Thyroid gland (tissue), 4 donors: ENCODE results near the gene LEO1. TPM values are rescaled to one million over a fixed set of nuclear protein-coding genes. Genes with fewer than 3 reads are reported as not detected.

ENCODE experiments used
- DNase-seq, 2 donors: peaks; one replicate each; pipeline ENCODE4 v3.0.0-alpha.2; 2019
- H3K27ac ChIP-seq, 3 donors: fragments of 200-600 bp; sonication (generic); 1 replicate in 2 of 3; 2 replicates in 1 of 3; pipeline ENCODE4 v1.5.1; 2016 to 2019; ENCODE audit warnings: mild to moderate bottlenecking in 1 of 3, moderate library complexity in 1 of 3
- H3K27me3 ChIP-seq: fragments of 200-600 bp; sonication (generic); one replicate; pipeline ENCODE4 v1.5.1; 2019
- H3K36me3 ChIP-seq, 2 donors: fragments of 200-600 bp; sonication (generic); one replicate each; pipeline ENCODE4 v1.5.1; 2016 to 2019
- H3K4me1 ChIP-seq, 2 donors: fragments of 200-600 bp; sonication (generic); one replicate each; pipeline ENCODE4 v1.5.1; 2017 to 2019
- H3K4me3 ChIP-seq, 3 donors: fragments of 200-600 bp; sonication (generic); replicated peaks in 1 of 3; 1 replicate in 2 of 3; 2 replicates in 1 of 3; pipeline ENCODE4 v1.5.1; 2016; ENCODE audit warnings: mild to moderate bottlenecking in 1 of 3
- H3K9me3 ChIP-seq: fragments of 200-600 bp; sonication (generic); one replicate; pipeline ENCODE4 v1.5.1; 2017
- POLR2A ChIP-seq, 2 donors: fragments of 450-650 bp; IDR thresholded peaks; one replicate each; pipeline ENCODE4 v1.6.1; 2017; ENCODE audit warnings: antibody characterized with exemption in 2 of 2, mild to moderate bottlenecking in 2 of 2, moderate library complexity in 1 of 2
- WGBS, 2 donors: methylation state at CpG; one replicate each; pipeline ENCODE4 v1.1.5; 2017; 5-methylcytosine and 5-hydroxymethylcytosine counted together
- intact Hi-C: fragments of 100-400 bp; cut with DNase I; formaldehyde crosslinking; loops from one replicate; pipeline ENCODE4 v1.15.1; 2023
- total RNA-seq, 4 donors: library from RNA; depleted of rRNA; stranded (reverse); fragments of >200 nt; gene quantifications; one replicate each; pipeline ENCODE4 v1.2.3, GENCODE V29; 2016
- TF ChIP-seq, protein P1 (sequence below), 6 experiments: fragments of 200-600 bp in 3 of 6; fragments of 450-650 bp in 3 of 6; sonication (generic) in 3 of 6; IDR thresholded peaks; one replicate each; pipeline ENCODE4 v1.5.1; 2016 to 2019; ENCODE audit warnings: antibody characterized with exemption in 6 of 6, mild to moderate bottlenecking in 2 of 6, inconsistent platforms in 1 of 6, moderate library complexity in 1 of 6

LEO1 gene
- total RNA-seq = 10 to 100 TPM; 13.2 to 26.9 (median 19.5) TPM

DNA sequence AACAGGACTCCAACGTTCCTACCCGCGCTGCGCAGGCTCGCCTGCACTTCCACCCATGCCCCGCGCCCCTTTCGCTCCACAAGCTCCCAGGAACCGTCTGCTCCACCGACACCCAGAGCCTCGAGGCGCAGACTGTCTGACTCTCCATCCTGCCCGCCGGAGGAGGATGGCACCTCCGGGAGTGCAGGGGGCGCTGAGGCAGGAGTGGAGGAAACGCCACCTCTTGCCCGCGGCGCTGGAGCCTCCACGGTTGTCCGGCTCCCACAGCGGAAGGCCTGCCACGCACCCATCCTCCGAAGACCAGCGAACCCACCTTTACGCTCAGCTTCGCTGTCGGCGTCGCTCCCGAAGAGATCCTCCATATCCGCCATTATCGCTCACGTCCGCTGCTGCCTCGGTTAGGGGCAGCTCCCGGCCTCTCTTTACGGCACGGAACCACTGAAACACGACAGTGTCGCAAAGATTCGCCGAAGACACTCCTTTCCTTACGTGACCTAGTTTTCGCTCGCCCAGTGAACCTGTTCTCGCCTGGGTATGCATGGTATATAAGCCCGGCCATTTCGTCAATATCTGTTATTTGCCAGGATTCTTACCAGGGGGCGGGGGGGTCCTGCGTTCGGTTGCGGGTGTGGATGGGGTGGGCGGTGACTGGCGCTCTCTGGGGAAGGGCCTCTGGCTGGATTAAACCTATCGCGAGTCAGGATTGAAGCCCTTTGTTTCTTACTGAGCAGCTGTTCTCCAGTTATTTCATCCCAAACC, at the start of gene LEO1:
TSS of gene LEO1 (minus strand) at position 404 of the 759 bp plus-strand sequence. CDS start at position 371, 33 bp downstream.
- WGBS, 2 donors = 0% methylated on average over 38 to 52 of the region's 58 CpGs
- intact Hi-C loops = loop anchor here (10.0 kb wide), 1 partner anchor 63 kb away; no protein-coding TSS in a partner anchor
- TF ChIP-seq, protein P1, sequence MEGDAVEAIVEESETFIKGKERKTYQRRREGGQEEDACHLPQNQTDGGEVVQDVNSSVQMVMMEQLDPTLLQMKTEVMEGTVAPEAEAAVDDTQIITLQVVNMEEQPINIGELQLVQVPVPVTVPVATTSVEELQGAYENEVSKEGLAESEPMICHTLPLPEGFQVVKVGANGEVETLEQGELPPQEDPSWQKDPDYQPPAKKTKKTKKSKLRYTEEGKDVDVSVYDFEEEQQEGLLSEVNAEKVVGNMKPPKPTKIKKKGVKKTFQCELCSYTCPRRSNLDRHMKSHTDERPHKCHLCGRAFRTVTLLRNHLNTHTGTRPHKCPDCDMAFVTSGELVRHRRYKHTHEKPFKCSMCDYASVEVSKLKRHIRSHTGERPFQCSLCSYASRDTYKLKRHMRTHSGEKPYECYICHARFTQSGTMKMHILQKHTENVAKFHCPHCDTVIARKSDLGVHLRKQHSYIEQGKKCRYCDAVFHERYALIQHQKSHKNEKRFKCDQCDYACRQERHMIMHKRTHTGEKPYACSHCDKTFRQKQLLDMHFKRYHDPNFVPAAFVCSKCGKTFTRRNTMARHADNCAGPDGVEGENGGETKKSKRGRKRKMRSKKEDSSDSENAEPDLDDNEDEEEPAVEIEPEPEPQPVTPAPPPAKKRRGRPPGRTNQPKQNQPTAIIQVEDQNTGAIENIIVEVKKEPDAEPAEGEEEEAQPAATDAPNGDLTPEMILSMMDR (IDR thresholded peaks at IDR 0.05) = peak in 4 of 6 experiments; percentile 36 to 50 (median 42)
- TF ChIP-seq POLR2A (IDR thresholded peaks at IDR 0.05) = peak in 1 of 2 donors; percentile 58

DNA sequence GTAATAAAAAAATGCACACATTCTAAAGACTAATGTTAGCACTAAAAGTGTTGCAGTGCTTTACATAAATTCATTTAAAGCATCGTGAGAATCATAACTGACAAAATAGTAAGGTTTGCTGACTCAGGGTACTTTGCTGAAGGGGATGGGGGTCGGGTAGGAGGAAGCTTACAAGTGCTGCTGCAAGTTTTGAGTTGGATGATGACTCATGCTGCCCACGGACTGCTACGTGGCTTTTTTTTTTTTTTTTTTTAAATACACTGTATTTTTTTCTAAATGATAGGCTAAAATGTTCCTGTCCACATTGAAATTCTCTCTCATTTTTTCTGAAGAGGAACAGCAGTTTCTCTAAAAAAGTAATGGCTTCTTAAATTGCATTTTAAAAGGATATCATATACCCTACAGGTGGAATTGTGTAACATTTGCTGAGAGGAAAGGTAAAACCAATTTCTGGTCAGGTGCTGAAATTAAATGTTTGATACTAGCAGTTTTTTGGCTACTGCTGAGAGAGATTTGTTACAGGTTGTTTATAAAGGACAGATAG, 49.6 kb upstream of the LEO1 start:
- DNase-seq = peak; percentile 66 to 72
- Histone ChIP-seq H3K9me3 (no peaks in the 10 kb centered on the region), H3K27ac (peak overlapping the region; percentile 81 to 96 (median 95)), H3K4me3 (no peak overlapping the region), H3K4me1 (peaks cover 13 to 24% of the 10 kb centered on the region in 2 donors), H3K36me3 (no peaks in the 10 kb centered on the region), H3K27me3 (no peaks in the 10 kb centered on the region)
- intact Hi-C loops = no loop called here
- TF ChIP-seq, protein P1 (IDR thresholded peaks at IDR 0.05) = peak in 1 of 6 experiments; percentile 35
- TF ChIP-seq POLR2A (IDR thresholded peaks at IDR 0.05) = no peak
- 0% methylated on average over 4 of the region's 4 CpGs for WGBS, 2 donors

More for the DNA sequence above, at the start of gene LEO1:
- peak; percentile 90 to 91 for DNase-seq
- Histone ChIP-seq H3K27me3 (no peaks in the 10 kb centered on the region), H3K9me3 (no peaks in the 10 kb centered on the region), H3K27ac (peak within 1 kb of the TSS; percentile 77 to 92 (median 84)), H3K4me3 (peak within 1 kb of the TSS; percentile 59 to 68 (median 67)), H3K4me1 (peaks cover 9 to 12% of the 10 kb centered on the region in 2 donors), H3K36me3 (no peaks in the 10 kb centered on the region)

DNA sequence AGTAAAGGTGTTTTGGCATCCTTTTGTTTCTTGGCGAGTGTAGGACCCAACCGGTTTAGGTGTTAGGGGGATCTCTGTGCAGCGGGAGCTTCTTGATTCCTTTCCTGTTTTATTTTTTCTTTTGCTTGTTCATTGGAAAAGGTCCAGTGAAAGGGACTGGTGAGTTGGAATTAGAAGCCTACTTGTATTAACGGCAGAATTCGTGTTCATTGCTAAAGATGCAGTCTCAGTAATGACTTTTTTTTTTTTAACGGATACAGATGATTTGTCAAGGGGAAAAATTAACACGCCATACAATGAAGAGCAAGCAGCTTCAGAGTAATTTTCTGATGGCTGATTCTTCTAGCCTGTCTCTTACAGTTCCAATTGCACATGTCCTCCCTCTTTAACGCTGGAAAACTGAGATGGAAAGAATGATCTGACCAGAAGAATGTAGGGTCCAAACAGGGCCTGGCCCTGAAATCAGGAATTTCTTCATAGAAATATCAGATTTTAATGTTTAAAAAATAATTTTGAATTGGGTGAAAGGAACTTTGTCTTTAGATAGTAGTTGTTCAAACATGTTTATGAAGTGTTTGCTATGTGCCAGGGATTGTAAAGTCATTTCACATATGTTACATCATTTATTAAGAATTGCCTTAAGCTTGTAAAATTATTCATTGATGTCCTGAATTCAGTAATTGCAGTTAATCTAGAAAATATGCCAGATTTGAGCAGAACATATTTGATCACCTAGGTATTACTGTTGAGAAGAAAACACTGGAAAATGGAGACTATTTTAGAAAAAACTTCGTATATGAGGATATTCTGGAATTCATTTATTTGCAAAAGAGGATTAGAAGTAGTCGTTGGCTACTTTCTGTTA, 48.9 kb upstream of the LEO1 start:
- Histone ChIP-seq H3K27me3 (no peaks in the 10 kb centered on the region), H3K4me1 (peaks cover 13 to 23% of the 10 kb centered on the region in 2 donors), H3K36me3 (no peaks in the 10 kb centered on the region), H3K9me3 (no peaks in the 10 kb centered on the region), H3K4me3 (peak overlapping the region in 2 of 3 donors; percentile 32 to 68), H3K27ac (peak overlapping the region; percentile 81 to 96 (median 95))
- intact Hi-C loops = no loop called here
- DNase-seq = no peak
- no peak for TF ChIP-seq POLR2A (IDR thresholded peaks at IDR 0.05)
- WGBS, 2 donors = 2 to 4% methylated on average over 10 of the region's 10 CpGs

DNA sequence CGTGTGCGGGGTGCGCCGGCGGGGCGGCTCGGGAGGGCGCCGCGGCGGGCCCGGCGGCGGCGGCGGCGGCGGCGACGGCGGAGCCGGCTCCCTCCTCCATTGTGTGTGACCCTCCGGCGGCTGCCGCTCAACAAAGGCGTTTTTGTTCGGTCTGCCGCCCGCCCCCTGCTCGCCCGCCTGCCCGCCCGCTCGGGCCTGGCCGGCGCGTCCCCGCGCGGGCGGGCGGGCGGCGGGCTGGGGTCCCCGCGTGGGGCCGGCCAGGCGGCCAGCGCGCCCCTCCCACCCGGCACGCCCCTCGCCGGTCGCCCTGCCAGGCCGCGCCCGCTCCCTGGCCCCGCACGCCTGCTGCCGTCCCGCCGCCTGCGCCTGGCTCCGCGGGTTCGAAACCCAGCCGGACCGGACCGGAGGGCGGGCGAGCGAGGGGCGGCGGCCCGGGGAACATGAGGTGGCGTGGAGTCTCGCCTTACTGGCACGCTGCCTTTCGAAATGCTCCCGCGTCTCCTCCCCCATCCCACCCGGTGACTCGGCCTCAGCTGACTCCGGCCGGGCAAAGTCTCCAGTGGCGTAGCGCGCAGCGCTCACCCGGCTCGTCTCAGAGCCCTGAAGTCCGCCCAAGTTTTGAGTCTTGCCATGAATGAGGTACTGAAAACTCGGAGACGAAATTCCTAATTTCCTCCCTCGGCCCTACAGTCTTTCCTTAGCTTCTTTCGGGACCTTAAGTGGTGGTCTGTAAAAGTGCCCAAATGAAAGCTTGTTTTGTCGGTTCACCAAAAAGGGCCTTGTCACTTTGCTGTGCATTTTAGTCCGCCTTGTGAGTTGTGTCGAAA, 48.0 kb upstream of the LEO1 start:
- 1% methylated on average over 16 to 20 of the region's 100 CpGs for WGBS, 2 donors
- intact Hi-C loops = no loop called here
- peak; percentile 84 to 85 for DNase-seq

More for the DNA sequence above, 48.0 kb upstream of the LEO1 start:
- peak in 1 of 2 donors; percentile 46 for TF ChIP-seq POLR2A (IDR thresholded peaks at IDR 0.05)
- TF ChIP-seq, protein P1 (IDR thresholded peaks at IDR 0.05) = no peak
- no peaks in the 10 kb centered on the region for H3K36me3 ChIP-seq
- peak overlapping the region in 2 of 3 donors; percentile 32 to 68 for H3K4me3 ChIP-seq
- H3K27ac ChIP-seq = peak overlapping the region; percentile 91 to 97 (median 96)
- no peaks in the 10 kb centered on the region for H3K9me3 ChIP-seq
- H3K27me3 ChIP-seq = no peaks in the 10 kb centered on the region
- H3K4me1 ChIP-seq = peaks cover 13 to 20% of the 10 kb centered on the region in 2 donors
